K562 (cell line): ENCODE measurements around the gene SMNDC1. TPM values are rescaled to one million over a fixed set of nuclear protein-coding genes. Genes with fewer than 3 reads are reported as not detected.

Source experiments
- CLOCK ChIP-seq: fragments of 250-450 bp; sonication (Bioruptor Pico); IDR thresholded peaks from 2 replicates; pipeline ENCODE4 v1.4.0; 2020; ENCODE audit warnings: mild to moderate bottlenecking, moderate library complexity, borderline replicate concordance
- CSDE1 ChIP-seq, 2 experiments: fragments of 450-650 bp; IDR thresholded peaks; 2 replicates each; pipeline ENCODE4 v1.6.1; 2016; ENCODE audit warnings: mild to moderate bottlenecking in 1 of 2
- DDX20 ChIP-seq: fragments of 450-650 bp; IDR thresholded peaks from 2 replicates; pipeline ENCODE4 v1.6.1; 2016; ENCODE audit warnings: missing genetic modification characterization, low read depth, mild to moderate bottlenecking, missing compliant biosample characterization, moderate library complexity
- E2F1 ChIP-seq: sonication (generic); formaldehyde crosslinking; IDR thresholded peaks from 2 replicates; pipeline ENCODE4 v1.8.1; 2023; ENCODE audit warnings: mild to moderate bottlenecking, missing genetic modification reagents, moderate library complexity
- ESRRB ChIP-seq: fragments of 250-450 bp; sonication (Bioruptor Pico); IDR thresholded peaks from 2 replicates; pipeline ENCODE4 v1.5.0; 2020; ENCODE audit warnings: mild to moderate bottlenecking, moderate library complexity, borderline replicate concordance
- HCFC1 ChIP-seq: IDR thresholded peaks from 2 replicates; pipeline ENCODE4 v1.6.1; 2012; ENCODE audit warnings: low read depth, low read length, improper control_type of control experiment
- RBM22 ChIP-seq: fragments of 200-400 bp; formaldehyde crosslinking; IDR thresholded peaks from 2 replicates; pipeline ENCODE4 v1.6.1; 2018; ENCODE audit warnings: low read length, low read depth; ENCODE audit not compliant: poor library complexity, severe bottlenecking
- RUNX1 ChIP-seq: sonication (generic); IDR thresholded peaks from 2 replicates; pipeline ENCODE4 v1.6.1; 2016; ENCODE audit warnings: antibody characterized with exemption, low read depth
- ZNF318 ChIP-seq, 2 experiments: fragments of 450-650 bp; IDR thresholded peaks; 2 replicates each; pipeline ENCODE4 v1.6.1; 2016; ENCODE audit warnings: mild to moderate bottlenecking in 2 of 2, borderline replicate concordance in 1 of 2, low read depth in 1 of 2, moderate library complexity in 1 of 2
- polyA plus RNA-seq, 8 experiments: library from polyadenylated mRNA; depleted of rRNA in 4 of 8; stranded (reverse) in 5 of 8; unstranded in 3 of 8; fragments of >200 nt; fragmentation: Nextera tagmentation in 2 of 8; fragmentation: Illumina TruSeq in 1 of 8; extraction: Ambion mirVana in 2 of 8; extraction: Trizol in 1 of 8; gene quantifications; 2 replicates each; pipeline versions ENCODE4 v1.2.1 to v1.2.3, GENCODE V29; 2011 to 2014; ENCODE audit warnings: inconsistent platforms in 1 of 8, missing spikeins in 1 of 8
- total RNA-seq, 7 experiments: library from RNA; depleted of rRNA in 6 of 7; stranded (reverse); fragments of >200 nt in 6 of 7; fragmentation: Illumina TruSeq in 2 of 7; extraction: Trizol in 2 of 7; gene quantifications; 2 replicates each; pipeline versions ENCODE4 v1.2.1 to v1.2.3, GENCODE V29; 2011 to 2021; ENCODE audit warnings: low replicate concordance in 1 of 7

The SMNDC1 gene
- total and polyA plus RNA-seq, 9 of the 15 experiments (the other 6 are each of a cell fraction or from before 2014, with no cell fraction given), result 6.8 to 35.8 (median 12.3) TPM

GRCh38 chr10:110345286-110345685 is 40.6 kb upstream of the SMNDC1 start (continued):
- no peak for TF ChIP-seq ZNF318 (IDR thresholded peaks at IDR 0.05; ENCODE audit: borderline replicate concordance in 1 of 2, low read depth in 1 of 2)
- TF ChIP-seq DDX20, result no peak
- no peak for TF ChIP-seq CSDE1 (IDR thresholded peaks at IDR 0.05)
- no peak for TF ChIP-seq RBM22
- TF ChIP-seq CLOCK (CRISPR knock-in tag), result no peak
- no peak for TF ChIP-seq RUNX1
- no peak for TF ChIP-seq ESRRB (CRISPR knock-in tag)
- no peak for TF ChIP-seq E2F1
- TF ChIP-seq HCFC1, result no peak
